Uterus (tissue), 4 donors: ENCODE measurements around the gene AGPAT3. TPM values are rescaled to one million over a fixed set of nuclear protein-coding genes. Genes with fewer than 3 reads are reported as not detected.

Experiments used
- DNase-seq, 2 donors: peaks; one replicate each; pipeline ENCODE4 v3.0.0-alpha.2; 2019 to 2020
- H3K27ac ChIP-seq, 2 donors: fragments of 200-600 bp; sonication (generic); 1 replicate in 1 of 2; 2 replicates in 1 of 2; pipeline ENCODE4 v1.5.1; 2016 to 2018
- H3K27me3 ChIP-seq, 2 donors: fragments of 200-600 bp; sonication (generic); one replicate each; pipeline ENCODE4 v1.5.1; 2018 to 2019; ENCODE audit warnings: control low read depth in 1 of 2
- H3K36me3 ChIP-seq, 2 donors: fragments of 200-600 bp; sonication (generic); one replicate each; pipeline ENCODE4 v1.5.1; 2019; ENCODE audit warnings: control low read depth in 1 of 2
- H3K4me1 ChIP-seq, 2 donors: fragments of 200-600 bp; sonication (generic); one replicate each; pipeline ENCODE4 v1.5.1; 2018 to 2019; ENCODE audit warnings: control low read depth in 1 of 2
- H3K4me3 ChIP-seq, 2 donors: fragments of 200-600 bp; sonication (generic); 1 replicate in 1 of 2; 2 replicates in 1 of 2; pipeline ENCODE4 v1.5.1; 2018 to 2019; ENCODE audit warnings: mild to moderate bottlenecking in 1 of 2
- H3K9me3 ChIP-seq, 2 donors: fragments of 200-600 bp; sonication (generic); one replicate each; pipeline ENCODE4 v1.5.1; 2019; ENCODE audit warnings: control low read depth in 1 of 2
- POLR2A ChIP-seq, 2 donors: fragments of 450-650 bp; IDR thresholded peaks; one replicate each; pipeline ENCODE4 v1.6.1; 2016; ENCODE audit warnings: antibody characterized with exemption in 2 of 2, mild to moderate bottlenecking in 1 of 2, moderate library complexity in 1 of 2
- intact Hi-C: fragments of 100-400 bp; cut with DNase I; formaldehyde crosslinking; loops from one replicate; pipeline ENCODE4 v1.15.1; 2023; ENCODE audit warnings: low total_unique reads
- total RNA-seq, 4 donors: library from RNA; depleted of rRNA in 3 of 4; stranded (reverse); fragments of >200 nt in 3 of 4; gene quantifications; one replicate each; pipeline versions ENCODE4 v1.1.0 to v1.2.4, GENCODE V29; 2014 to 2023
- TF ChIP-seq, protein P1 (sequence below), 4 experiments: fragments of 200-600 bp in 2 of 4; fragments of 450-650 bp in 2 of 4; sonication (generic) in 2 of 4; IDR thresholded peaks; one replicate each; pipeline ENCODE4 v1.5.1; 2016 to 2019; ENCODE audit warnings: antibody characterized with exemption in 4 of 4, mild to moderate bottlenecking in 2 of 4, moderate library complexity in 1 of 4
- donor health status: DM: yes; HTN: yes; CAD: no.

Gene AGPAT3
- total RNA-seq, 4 donors from 2014 or later: 6.8 to 43.4 (median 28.4) TPM

GRCh38 chr21:43976661-43977060 lies 111.6 kb downstream of the AGPAT3 start:
- Histone ChIP-seq H3K27me3 (no peaks in the 10 kb centered on the region), H3K27ac (no peak overlapping the region), H3K36me3 (no peaks in the 10 kb centered on the region), H3K4me3 (no peak overlapping the region), H3K4me1 (no peaks in the 10 kb centered on the region), H3K9me3 (no peaks in the 10 kb centered on the region)
- DNase-seq: no peak
- intact Hi-C loops: no loop called here
- TF ChIP-seq, protein P1, sequence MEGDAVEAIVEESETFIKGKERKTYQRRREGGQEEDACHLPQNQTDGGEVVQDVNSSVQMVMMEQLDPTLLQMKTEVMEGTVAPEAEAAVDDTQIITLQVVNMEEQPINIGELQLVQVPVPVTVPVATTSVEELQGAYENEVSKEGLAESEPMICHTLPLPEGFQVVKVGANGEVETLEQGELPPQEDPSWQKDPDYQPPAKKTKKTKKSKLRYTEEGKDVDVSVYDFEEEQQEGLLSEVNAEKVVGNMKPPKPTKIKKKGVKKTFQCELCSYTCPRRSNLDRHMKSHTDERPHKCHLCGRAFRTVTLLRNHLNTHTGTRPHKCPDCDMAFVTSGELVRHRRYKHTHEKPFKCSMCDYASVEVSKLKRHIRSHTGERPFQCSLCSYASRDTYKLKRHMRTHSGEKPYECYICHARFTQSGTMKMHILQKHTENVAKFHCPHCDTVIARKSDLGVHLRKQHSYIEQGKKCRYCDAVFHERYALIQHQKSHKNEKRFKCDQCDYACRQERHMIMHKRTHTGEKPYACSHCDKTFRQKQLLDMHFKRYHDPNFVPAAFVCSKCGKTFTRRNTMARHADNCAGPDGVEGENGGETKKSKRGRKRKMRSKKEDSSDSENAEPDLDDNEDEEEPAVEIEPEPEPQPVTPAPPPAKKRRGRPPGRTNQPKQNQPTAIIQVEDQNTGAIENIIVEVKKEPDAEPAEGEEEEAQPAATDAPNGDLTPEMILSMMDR (IDR thresholded peaks at IDR 0.05): no peak
- no peak for TF ChIP-seq POLR2A (IDR thresholded peaks at IDR 0.05)

DNA sequence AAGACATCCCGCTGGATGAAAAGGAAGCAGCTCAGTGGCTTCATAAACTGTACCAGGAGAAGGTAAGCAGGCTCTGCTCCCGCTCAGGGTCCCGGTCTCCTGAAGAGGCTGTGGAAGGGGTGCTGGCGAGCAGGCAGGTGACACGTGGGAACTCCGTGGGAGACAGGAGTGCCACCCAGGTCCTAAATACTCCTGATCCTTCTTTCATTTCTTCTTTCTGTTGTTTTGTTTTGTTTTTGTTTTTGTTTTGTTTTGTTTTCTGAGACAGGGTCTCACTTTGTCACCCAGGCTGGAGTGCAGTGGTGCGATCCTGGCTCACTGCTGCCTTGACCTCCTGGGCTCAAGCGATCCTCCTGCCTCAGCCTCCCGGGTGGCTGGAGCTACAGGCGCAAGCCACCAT lies 113.0 kb downstream of the AGPAT3 start:
- intact Hi-C loops: no loop called here
- H3K27ac ChIP-seq: no peak overlapping the region
- DNase-seq: no peak

DNA sequence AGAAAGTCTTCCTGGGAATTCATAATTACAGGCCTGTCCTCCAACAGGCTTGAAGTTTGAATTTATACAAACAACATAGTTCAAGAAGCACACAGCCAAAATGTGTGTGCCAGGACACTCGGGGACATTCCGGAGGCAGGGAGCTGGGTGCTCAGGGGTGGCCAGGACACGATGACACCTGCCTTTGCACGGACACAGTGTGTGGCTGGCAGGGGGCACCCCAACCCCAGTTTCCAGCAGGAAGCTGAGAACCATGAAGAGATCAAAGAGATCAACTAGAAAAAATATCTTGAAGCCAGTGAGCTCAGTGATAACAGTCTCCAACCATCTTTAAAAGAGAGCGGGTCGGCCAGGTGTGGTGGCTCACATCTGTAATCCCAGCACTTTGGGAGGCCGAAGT lies 114.6 kb downstream of the AGPAT3 start:
- no peak overlapping the region for H3K4me3 ChIP-seq
- H3K27me3 ChIP-seq: no peaks in the 10 kb centered on the region
- intact Hi-C loops: no loop called here
- H3K9me3 ChIP-seq: no peaks in the 10 kb centered on the region
- DNase-seq: no peak
- H3K4me1 ChIP-seq: no peaks in the 10 kb centered on the region
- TF ChIP-seq, protein P1 (IDR thresholded peaks at IDR 0.05): no peak
- no peak for TF ChIP-seq POLR2A (IDR thresholded peaks at IDR 0.05)
- H3K36me3 ChIP-seq: no peaks in the 10 kb centered on the region
- no peak overlapping the region for H3K27ac ChIP-seq

More for the DNA sequence above, 113.0 kb downstream of the AGPAT3 start:
- Histone ChIP-seq H3K4me1 (no peaks in the 10 kb centered on the region), H3K9me3 (no peaks in the 10 kb centered on the region), H3K4me3 (no peak overlapping the region), H3K27me3 (no peaks in the 10 kb centered on the region), H3K36me3 (no peaks in the 10 kb centered on the region)
- no peak for TF ChIP-seq POLR2A (IDR thresholded peaks at IDR 0.05)
- TF ChIP-seq, protein P1 (IDR thresholded peaks at IDR 0.05): no peak

GRCh38 chr21:43981151-43981870 lies 116.3 kb downstream of the AGPAT3 start:
- intact Hi-C loops: no loop called here
- no peak for DNase-seq
- Histone ChIP-seq H3K27ac (no peak overlapping the region), H3K4me3 (no peak overlapping the region), H3K9me3 (no peaks in the 10 kb centered on the region), H3K36me3 (no peaks in the 10 kb centered on the region), H3K4me1 (no peaks in the 10 kb centered on the region), H3K27me3 (no peaks in the 10 kb centered on the region)
- TF ChIP-seq, protein P1 (IDR thresholded peaks at IDR 0.05): no peak
- TF ChIP-seq POLR2A (IDR thresholded peaks at IDR 0.05): no peak

GRCh38 chr21:43981871-43982210 lies 116.8 kb downstream of the AGPAT3 start:
- H3K36me3 ChIP-seq: no peaks in the 10 kb centered on the region
- no peaks in the 10 kb centered on the region for H3K9me3 ChIP-seq
- TF ChIP-seq, protein P1 (IDR thresholded peaks at IDR 0.05): no peak
- TF ChIP-seq POLR2A (IDR thresholded peaks at IDR 0.05): no peak
- no peaks in the 10 kb centered on the region for H3K4me1 ChIP-seq
- intact Hi-C loops: no loop called here
- DNase-seq: no peak
- no peak overlapping the region for H3K4me3 ChIP-seq
- H3K27me3 ChIP-seq: no peaks in the 10 kb centered on the region
- no peak overlapping the region for H3K27ac ChIP-seq
